ENCODE data around the gene C3orf62. TPM values are rescaled to one million over a fixed set of nuclear protein-coding genes. Genes with fewer than 3 reads are reported as not detected.

The C3orf62 gene
- total and polyA plus RNA-seq, 4 donors, result 0.96 to 3.1 (median 1.6) TPM

DNA sequence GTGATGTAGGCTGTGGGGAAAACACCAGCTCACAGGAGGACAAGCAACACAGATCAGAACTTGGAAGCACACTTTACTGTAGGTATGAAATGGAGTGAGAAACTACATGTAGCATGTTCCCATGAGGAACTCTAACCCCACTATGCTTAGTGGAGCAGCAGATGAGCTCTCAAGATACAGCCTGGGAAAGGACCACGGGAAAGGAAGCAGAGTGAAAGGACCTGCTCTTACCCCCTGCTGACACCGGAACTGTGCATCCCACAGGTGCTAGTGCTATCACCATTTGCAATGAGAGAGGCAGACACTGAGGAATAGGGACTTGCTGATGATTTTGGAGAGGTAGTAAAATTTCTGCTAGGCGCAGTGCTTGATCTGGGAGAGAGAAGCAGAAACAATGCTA is 34.3 kb upstream of the C3orf62 start:
- no peak overlapping the region for H3K4me3 ChIP-seq (ENCODE audit: low read depth in 1 of 3, low read length in 3 of 3)
- DNase-seq (ENCODE audit: low spot score), result no peak
- H3K9ac ChIP-seq (ENCODE audit: low read depth in 1 of 2, low read length in 2 of 2), result no peak overlapping the region
- H3K27ac ChIP-seq (ENCODE audit: low read depth in 1 of 2, low read length in 2 of 2), result no peak overlapping the region
- peaks cover 18 to 41% (median 25%) of the 10 kb centered on the region in 4 donors for H3K36me3 ChIP-seq (ENCODE audit: control insufficient read depth in 4 of 4, insufficient read depth in 3 of 4, low read depth in 1 of 4, low read length in 3 of 4)
- 97% methylated on average over 3 of the region's 3 CpGs for WGBS
- TF ChIP-seq SP1 (IDR thresholded peaks at IDR 0.05), result no peak
- no peak for TF ChIP-seq NR2F2 (IDR thresholded peaks at IDR 0.05)
- TF ChIP-seq, protein P1, sequence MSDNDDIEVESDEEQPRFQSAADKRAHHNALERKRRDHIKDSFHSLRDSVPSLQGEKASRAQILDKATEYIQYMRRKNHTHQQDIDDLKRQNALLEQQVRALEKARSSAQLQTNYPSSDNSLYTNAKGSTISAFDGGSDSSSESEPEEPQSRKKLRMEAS (IDR thresholded peaks at IDR 0.05), result no peak
- TF ChIP-seq, protein P2, sequence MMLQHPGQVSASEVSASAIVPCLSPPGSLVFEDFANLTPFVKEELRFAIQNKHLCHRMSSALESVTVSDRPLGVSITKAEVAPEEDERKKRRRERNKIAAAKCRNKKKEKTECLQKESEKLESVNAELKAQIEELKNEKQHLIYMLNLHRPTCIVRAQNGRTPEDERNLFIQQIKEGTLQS (IDR thresholded peaks at IDR 0.05), result no peak
- no peak for TF ChIP-seq HNF4A (conservative IDR thresholded peaks at IDR 0.05)
- TF ChIP-seq FOXA2 (IDR thresholded peaks at IDR 0.05), result no peak
- TF ChIP-seq JUND (IDR thresholded peaks at IDR 0.05), result no peak
- TF ChIP-seq GABPA (IDR thresholded peaks at IDR 0.05 in 1 of 2, conservative IDR thresholded peaks at IDR 0.05 in 1 of 2), result no peak
- no peak for TF ChIP-seq RXRA (IDR thresholded peaks at IDR 0.05)
- H3K9me3 ChIP-seq (ENCODE audit: control insufficient read depth in 4 of 4, low read length in 3 of 4), result no peaks in the 10 kb centered on the region
- H3K4me1 ChIP-seq (ENCODE audit: control insufficient read depth in 4 of 4, insufficient read depth in 4 of 4, low read length in 3 of 4), result no peaks in the 10 kb centered on the region
- no peaks in the 10 kb centered on the region for H3K27me3 ChIP-seq (ENCODE audit: control insufficient read depth in 4 of 4, insufficient read depth in 4 of 4, low read length in 3 of 4)

DNA sequence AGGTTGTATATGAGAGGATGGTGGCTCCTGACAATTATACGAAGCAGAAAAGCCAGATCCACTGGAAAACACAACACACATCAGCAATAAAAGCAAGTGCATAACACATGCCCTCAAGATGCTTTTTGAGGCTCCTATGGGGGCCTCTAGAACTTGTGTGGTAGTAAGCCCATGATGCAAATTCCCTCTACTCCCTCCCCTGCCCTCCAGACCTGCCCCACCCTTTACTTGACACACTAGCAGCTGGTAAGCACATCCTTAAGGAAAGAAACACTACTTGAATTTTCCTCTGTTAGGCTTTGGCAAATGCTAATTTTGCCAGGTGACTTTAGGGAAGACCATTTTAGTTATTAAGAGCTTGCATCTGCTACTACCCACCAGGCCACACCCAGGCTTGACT is 33.6 kb upstream of the C3orf62 start:
- Histone ChIP-seq H3K36me3 (ENCODE audit: control insufficient read depth in 4 of 4, insufficient read depth in 3 of 4, low read depth in 1 of 4, low read length in 3 of 4) (peaks cover 18 to 38% (median 28%) of the 10 kb centered on the region in 4 donors), H3K4me1 (ENCODE audit: control insufficient read depth in 4 of 4, insufficient read depth in 4 of 4, low read length in 3 of 4) (no peaks in the 10 kb centered on the region), H3K9ac (ENCODE audit: low read depth in 1 of 2, low read length in 2 of 2) (no peak overlapping the region), H3K27ac (ENCODE audit: low read depth in 1 of 2, low read length in 2 of 2) (no peak overlapping the region), H3K27me3 (ENCODE audit: control insufficient read depth in 4 of 4, insufficient read depth in 4 of 4, low read length in 3 of 4) (no peaks in the 10 kb centered on the region), H3K4me3 (ENCODE audit: low read depth in 1 of 3, low read length in 3 of 3) (no peak overlapping the region), H3K9me3 (ENCODE audit: control insufficient read depth in 4 of 4, low read length in 3 of 4) (no peaks in the 10 kb centered on the region)
- no peak for DNase-seq (ENCODE audit: low spot score)
- TF ChIP-seq, protein P1 (IDR thresholded peaks at IDR 0.05), result no peak
- WGBS, result 98% methylated on average over 1 of the region's 1 CpG

DNA sequence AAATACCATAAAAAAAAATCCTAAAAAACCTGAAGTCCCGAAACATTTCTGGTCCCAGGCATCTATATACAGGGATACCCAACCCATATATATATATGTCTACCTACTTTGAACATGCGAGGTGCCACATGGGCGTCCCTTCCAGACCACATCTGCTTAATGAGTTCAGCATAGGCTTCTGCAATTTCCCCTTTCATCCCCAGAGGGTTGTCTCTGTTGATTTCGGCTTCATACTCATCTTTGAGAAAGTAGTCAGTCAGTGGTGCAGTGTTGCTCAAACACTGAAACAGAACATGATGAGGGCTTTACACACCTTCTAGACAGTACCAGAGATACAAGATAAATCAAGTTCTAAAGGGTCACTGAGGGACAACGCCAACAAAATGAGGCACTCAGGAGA is 28.6 kb upstream of the C3orf62 start:
- Histone ChIP-seq H3K4me1 (ENCODE audit: control insufficient read depth in 4 of 4, insufficient read depth in 4 of 4, low read length in 3 of 4) (no peaks in the 10 kb centered on the region), H3K36me3 (ENCODE audit: control insufficient read depth in 4 of 4, insufficient read depth in 3 of 4, low read depth in 1 of 4, low read length in 3 of 4) (peaks cover 15 to 44% (median 35%) of the 10 kb centered on the region in 4 donors), H3K4me3 (ENCODE audit: low read depth in 1 of 3, low read length in 3 of 3) (no peak overlapping the region), H3K9me3 (ENCODE audit: control insufficient read depth in 4 of 4, low read length in 3 of 4) (no peaks in the 10 kb centered on the region), H3K27me3 (ENCODE audit: control insufficient read depth in 4 of 4, insufficient read depth in 4 of 4, low read length in 3 of 4) (no peaks in the 10 kb centered on the region), H3K9ac (ENCODE audit: low read depth in 1 of 2, low read length in 2 of 2) (no peak overlapping the region), H3K27ac (ENCODE audit: low read depth in 1 of 2, low read length in 2 of 2) (no peak overlapping the region)
- TF ChIP-seq FOXA2 (IDR thresholded peaks at IDR 0.05) (no peak), FOXA1 (IDR thresholded peaks at IDR 0.05) (no peak), HNF4G (IDR thresholded peaks at IDR 0.05) (no peak), ZBTB33 (IDR thresholded peaks at IDR 0.05) (no peak), RXRA (IDR thresholded peaks at IDR 0.05) (no peak), SP1 (IDR thresholded peaks at IDR 0.05) (no peak), EGR1 (IDR thresholded peaks at IDR 0.05; ENCODE audit: low read depth in 2 of 2) (no peak), NR2F2 (IDR thresholded peaks at IDR 0.05) (no peak), JUND (IDR thresholded peaks at IDR 0.05) (no peak), GABPA (IDR thresholded peaks at IDR 0.05 in 1 of 2, conservative IDR thresholded peaks at IDR 0.05 in 1 of 2) (no peak), RAD21 (IDR thresholded peaks at IDR 0.05) (no peak), YY1 (IDR thresholded peaks at IDR 0.05) (no peak), HNF4A (conservative IDR thresholded peaks at IDR 0.05) (no peak), TAF1 (conservative IDR thresholded peaks at IDR 0.05) (no peak)
- TF ChIP-seq, protein P3, sequence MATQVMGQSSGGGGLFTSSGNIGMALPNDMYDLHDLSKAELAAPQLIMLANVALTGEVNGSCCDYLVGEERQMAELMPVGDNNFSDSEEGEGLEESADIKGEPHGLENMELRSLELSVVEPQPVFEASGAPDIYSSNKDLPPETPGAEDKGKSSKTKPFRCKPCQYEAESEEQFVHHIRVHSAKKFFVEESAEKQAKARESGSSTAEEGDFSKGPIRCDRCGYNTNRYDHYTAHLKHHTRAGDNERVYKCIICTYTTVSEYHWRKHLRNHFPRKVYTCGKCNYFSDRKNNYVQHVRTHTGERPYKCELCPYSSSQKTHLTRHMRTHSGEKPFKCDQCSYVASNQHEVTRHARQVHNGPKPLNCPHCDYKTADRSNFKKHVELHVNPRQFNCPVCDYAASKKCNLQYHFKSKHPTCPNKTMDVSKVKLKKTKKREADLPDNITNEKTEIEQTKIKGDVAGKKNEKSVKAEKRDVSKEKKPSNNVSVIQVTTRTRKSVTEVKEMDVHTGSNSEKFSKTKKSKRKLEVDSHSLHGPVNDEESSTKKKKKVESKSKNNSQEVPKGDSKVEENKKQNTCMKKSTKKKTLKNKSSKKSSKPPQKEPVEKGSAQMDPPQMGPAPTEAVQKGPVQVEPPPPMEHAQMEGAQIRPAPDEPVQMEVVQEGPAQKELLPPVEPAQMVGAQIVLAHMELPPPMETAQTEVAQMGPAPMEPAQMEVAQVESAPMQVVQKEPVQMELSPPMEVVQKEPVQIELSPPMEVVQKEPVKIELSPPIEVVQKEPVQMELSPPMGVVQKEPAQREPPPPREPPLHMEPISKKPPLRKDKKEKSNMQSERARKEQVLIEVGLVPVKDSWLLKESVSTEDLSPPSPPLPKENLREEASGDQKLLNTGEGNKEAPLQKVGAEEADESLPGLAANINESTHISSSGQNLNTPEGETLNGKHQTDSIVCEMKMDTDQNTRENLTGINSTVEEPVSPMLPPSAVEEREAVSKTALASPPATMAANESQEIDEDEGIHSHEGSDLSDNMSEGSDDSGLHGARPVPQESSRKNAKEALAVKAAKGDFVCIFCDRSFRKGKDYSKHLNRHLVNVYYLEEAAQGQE (IDR thresholded peaks at IDR 0.05), result no peak
- TF ChIP-seq, protein P1 (IDR thresholded peaks at IDR 0.05), result no peak
- TF ChIP-seq, protein P4, sequence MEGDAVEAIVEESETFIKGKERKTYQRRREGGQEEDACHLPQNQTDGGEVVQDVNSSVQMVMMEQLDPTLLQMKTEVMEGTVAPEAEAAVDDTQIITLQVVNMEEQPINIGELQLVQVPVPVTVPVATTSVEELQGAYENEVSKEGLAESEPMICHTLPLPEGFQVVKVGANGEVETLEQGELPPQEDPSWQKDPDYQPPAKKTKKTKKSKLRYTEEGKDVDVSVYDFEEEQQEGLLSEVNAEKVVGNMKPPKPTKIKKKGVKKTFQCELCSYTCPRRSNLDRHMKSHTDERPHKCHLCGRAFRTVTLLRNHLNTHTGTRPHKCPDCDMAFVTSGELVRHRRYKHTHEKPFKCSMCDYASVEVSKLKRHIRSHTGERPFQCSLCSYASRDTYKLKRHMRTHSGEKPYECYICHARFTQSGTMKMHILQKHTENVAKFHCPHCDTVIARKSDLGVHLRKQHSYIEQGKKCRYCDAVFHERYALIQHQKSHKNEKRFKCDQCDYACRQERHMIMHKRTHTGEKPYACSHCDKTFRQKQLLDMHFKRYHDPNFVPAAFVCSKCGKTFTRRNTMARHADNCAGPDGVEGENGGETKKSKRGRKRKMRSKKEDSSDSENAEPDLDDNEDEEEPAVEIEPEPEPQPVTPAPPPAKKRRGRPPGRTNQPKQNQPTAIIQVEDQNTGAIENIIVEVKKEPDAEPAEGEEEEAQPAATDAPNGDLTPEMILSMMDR (IDR thresholded peaks at IDR 0.05; ENCODE audit: low read depth, low read length, missing input control), result no peak
- TF ChIP-seq, protein P2 (IDR thresholded peaks at IDR 0.05), result no peak
- DNase-seq (ENCODE audit: low spot score), result no peak
- WGBS, result 87% methylated on average over 5 of the region's 5 CpGs
